Fibroblast of skin of right quadriceps (primary cell): ENCODE data around the gene SOX8.

Source experiments
- DNase-seq: peaks from one replicate; pipeline ENCODE4 v3.0.0-alpha.2; 2013

SOX8 gene

GRCh38 chr16:1028524-1029258 lies 47.1 kb downstream of the SOX8 start:
- no peak for DNase-seq

GRCh38 chr16:1029259-1029545 lies 47.6 kb downstream of the SOX8 start:
- no peak for DNase-seq

DNA sequence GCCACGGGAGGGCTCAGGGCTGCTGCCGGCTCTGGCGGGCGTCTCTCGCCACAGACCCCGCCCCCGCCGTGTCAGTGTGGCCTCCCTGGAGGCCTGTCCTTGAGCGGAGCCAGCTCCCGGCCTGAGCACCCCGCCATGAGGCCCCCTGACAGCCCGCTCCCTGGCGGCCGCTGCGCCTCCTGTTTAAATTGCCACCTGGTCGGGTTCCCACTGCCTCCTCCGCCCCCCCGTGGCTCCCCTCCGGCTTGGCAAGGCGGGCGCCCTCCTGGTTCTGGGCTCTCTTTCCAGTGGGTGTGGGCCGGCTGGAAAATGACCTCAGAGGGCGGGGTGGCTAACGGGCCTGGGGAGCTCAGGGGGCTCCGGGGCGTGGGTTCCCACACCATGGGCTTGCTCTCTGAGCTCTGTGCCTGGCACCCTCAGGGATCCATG lies 48.9 kb downstream of the SOX8 start:
- no peak for DNase-seq

DNA sequence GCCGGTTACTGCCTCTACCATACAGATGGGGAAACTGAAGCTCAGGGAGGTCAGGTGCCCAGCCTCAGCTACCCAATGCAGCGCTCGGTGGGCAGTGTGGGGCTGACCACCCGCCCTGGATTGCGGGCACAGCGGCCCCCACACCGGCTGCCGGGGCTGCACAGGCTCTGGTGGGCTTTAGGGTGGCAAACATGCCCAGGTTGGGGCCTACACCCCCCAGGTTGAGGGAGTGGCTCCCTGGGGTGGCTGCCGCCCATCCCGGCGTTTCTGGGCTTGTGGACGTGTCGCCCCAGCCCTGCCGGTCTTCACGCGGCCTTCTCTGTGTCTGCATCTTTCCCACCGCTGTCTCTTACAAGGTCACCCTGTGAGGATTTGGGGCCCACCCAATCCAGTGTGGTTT lies 50.1 kb downstream of the SOX8 start:
- no peak for DNase-seq

GRCh38 chr16:1032607-1033006 lies 51.0 kb downstream of the SOX8 start:
- no peak for DNase-seq

DNA sequence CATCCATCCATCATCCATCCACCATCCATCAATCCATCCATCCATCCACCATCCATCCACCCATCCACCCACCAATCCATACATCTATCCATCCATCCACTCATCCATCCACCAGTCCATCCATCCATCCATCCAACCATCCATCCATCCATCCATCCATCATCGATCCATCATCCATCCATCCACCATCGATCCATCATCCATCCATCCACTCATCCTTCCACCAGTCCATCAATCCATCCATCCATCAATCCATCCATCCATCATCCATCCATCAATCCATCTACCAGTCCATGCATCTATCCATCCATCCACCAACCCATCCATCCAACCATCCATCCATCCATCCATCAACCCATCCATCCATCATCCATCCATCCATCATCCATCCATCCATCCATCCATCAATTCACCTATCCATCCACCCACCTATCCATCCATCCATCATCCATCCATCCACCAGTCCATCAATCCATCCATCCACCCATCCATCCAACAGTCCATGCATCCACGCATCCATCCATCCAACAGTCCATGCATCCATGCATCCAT lies 51.6 kb downstream of the SOX8 start:
- DNase-seq, result no peak

DNA sequence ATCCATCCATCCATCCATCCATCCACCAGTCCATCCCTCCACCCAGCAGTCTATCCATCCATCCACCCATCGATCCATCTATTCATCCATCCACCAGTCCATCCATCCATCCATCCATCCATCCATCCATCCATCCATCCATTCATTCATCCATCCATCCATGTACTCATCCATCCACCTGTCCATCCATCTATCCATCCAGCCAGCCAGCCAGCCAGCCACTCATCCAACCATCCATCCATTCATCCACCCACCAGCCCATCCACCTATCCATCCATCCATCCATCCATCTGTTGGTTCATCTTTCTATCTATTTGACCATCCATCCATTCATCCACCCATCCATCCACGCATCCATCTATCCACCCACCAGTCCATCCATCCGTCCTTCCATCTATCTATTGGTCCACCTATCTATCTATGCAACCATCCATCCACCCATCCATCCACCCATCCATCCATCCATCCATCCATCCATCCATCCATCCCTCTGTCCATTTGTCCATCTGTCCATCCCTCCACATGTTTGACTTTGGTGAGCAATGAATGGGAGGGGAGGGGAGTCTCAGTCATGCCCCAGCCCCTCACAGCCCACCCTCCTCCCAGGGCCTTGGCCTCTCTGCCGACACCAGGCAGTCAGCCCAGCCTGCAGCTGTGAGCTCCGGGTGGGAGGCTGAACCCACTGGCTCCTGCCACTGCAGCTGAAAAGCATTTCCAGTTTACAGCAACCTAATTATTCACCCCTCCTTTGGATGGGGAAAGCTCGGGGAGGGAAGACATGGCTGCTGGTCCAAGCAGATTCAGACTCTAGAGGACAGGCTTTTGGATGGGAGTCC lies 52.9 kb downstream of the SOX8 start:
- no peak for DNase-seq

GRCh38 chr16:1035066-1035415 lies 53.5 kb downstream of the SOX8 start:
- no peak for DNase-seq

DNA sequence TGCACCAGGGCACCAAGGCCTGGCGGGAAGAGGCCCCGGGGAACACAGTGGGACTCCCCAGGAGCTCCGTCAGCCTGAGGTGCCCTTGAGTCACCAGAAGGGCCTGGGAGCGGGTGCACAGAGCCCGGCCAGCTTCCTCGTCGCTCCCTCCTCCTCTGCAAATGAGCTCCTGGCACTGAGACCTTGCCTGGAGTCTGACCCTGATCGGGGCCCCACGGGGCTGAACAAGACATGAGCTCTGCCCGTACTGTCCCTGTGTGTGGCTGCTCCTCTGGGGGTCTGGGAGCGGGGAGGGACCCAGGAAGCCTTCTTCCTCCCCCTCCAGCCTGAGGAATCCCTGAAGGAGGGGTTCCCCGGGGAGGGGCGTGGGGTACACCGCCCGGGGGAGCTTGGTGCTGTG lies 54.6 kb downstream of the SOX8 start:
- no peak for DNase-seq
